Large intestine (tissue), 12 donors: ENCODE data around the gene CA12. TPM values are rescaled to one million over a fixed set of nuclear protein-coding genes. Genes with fewer than 3 reads are reported as not detected.

ENCODE experiments used
- DNase-seq, 2 donors: peaks; one replicate each; pipeline versions ENCODE4 v3.0.0 to v3.0.0-alpha.2; 2013
- H3K27ac ChIP-seq: one replicate; pipeline ENCODE4 v1.5.1; 2013; ENCODE audit warnings: low read length
- H3K27me3 ChIP-seq: 2 replicates; pipeline ENCODE4 v1.6.1; 2013; ENCODE audit warnings: low read length; ENCODE audit not compliant: control insufficient read depth, insufficient read depth
- H3K36me3 ChIP-seq: 2 replicates; pipeline ENCODE4 v1.6.1; 2013; ENCODE audit warnings: low read length; ENCODE audit not compliant: control insufficient read depth, insufficient read depth
- H3K4me1 ChIP-seq: one replicate; pipeline ENCODE4 v1.6.1; 2013; ENCODE audit warnings: low read length; ENCODE audit not compliant: control insufficient read depth, insufficient read depth
- H3K4me3 ChIP-seq: one replicate; pipeline ENCODE4 v1.5.1; 2013; ENCODE audit warnings: low read length
- H3K9me3 ChIP-seq: one replicate; pipeline ENCODE4 v1.6.1; 2013; ENCODE audit warnings: mild to moderate bottlenecking, low read depth, low read length, moderate library complexity; ENCODE audit not compliant: control insufficient read depth
- WGBS: methylation state at CpG from one replicate; pipeline ENCODE4 v1.1.5; 2013; ENCODE audit warnings: low lambda C conversion rate; ENCODE audit not compliant: insufficient coverage; 5-methylcytosine and 5-hydroxymethylcytosine counted together
- long read RNA-seq, 11 donors: transcript quantifications; one replicate each; lab custom pipeline, GENCODE V29; 2026
- polyA plus RNA-seq: library from polyadenylated mRNA; unstranded; fragments of 120-200 nt; gene quantifications from one replicate; pipeline ENCODE4 v1.2.1, GENCODE V29; 2013

CA12 gene
- 1.0 TPM for polyA plus RNA-seq
- long read RNA-seq, donor 1, full-length matches to known transcripts = 1 of 1 reads
- long read RNA-seq, donor 1, partial matches to known transcripts = 0 of 1 reads
- long read RNA-seq, donor 1, other reads (novel, unspliced or antisense) = 0 of 1 reads
- long read RNA-seq, donor 2 = 0 reads
- long read RNA-seq, donor 3 = 0 reads
- long read RNA-seq, donor 4 = 0 reads
- long read RNA-seq, donor 5, full-length matches to known transcripts = 5 of 5 reads
- long read RNA-seq, donor 5, partial matches to known transcripts = 0 of 5 reads
- long read RNA-seq, donor 5, other reads (novel, unspliced or antisense) = 0 of 5 reads
- long read RNA-seq, donor 6 = 0 reads
- long read RNA-seq, donor 7, full-length matches to known transcripts = 6 of 6 reads
- long read RNA-seq, donor 7, partial matches to known transcripts = 0 of 6 reads
- long read RNA-seq, donor 7, other reads (novel, unspliced or antisense) = 0 of 6 reads
- long read RNA-seq, donor 8, full-length matches to known transcripts = 2 of 2 reads
- long read RNA-seq, donor 8, partial matches to known transcripts = 0 of 2 reads
- long read RNA-seq, donor 8, other reads (novel, unspliced or antisense) = 0 of 2 reads
- long read RNA-seq, donor 9 = 0 reads
- long read RNA-seq, donor 10 = 0 reads
- long read RNA-seq, donor 11 = 0 reads

GRCh38 chr15:63381301-63382204 lies at the start of gene CA12:
CA12 (minus strand) TSS chr15:63381846; CDS start chr15:63381720, 126 bp downstream.
- DNase-seq = peak; percentile 61 to 78
- Histone ChIP-seq H3K27me3 (peaks cover 16% of the 10 kb centered on the region), H3K27ac (no peak within 1 kb of the TSS), H3K4me3 (peak within 1 kb of the TSS; percentile 46), H3K4me1 (peaks cover 23% of the 10 kb centered on the region), H3K9me3 (no peaks in the 10 kb centered on the region), H3K36me3 (no peaks in the 10 kb centered on the region)
- WGBS = no CpG with 5 or more reads among the region's 58 CpGs

- Histone ChIP-seq H3K9me3 (no peaks in the 10 kb centered on the region), H3K4me1 (no peaks in the 10 kb centered on the region), H3K27ac (no peak overlapping the region), H3K36me3 (no peaks in the 10 kb centered on the region), H3K4me3 (no peak overlapping the region), H3K27me3 (no peaks in the 10 kb centered on the region)
- DNase-seq = no peak
- 0% methylated on average over 2 of the region's 6 CpGs for WGBS
Observed at GRCh38 chr15:63430766-63431451, 49.3 kb upstream of the CA12 start.

- Histone ChIP-seq H3K4me1 (no peaks in the 10 kb centered on the region), H3K36me3 (no peaks in the 10 kb centered on the region), H3K9me3 (no peaks in the 10 kb centered on the region), H3K27me3 (no peaks in the 10 kb centered on the region), H3K4me3 (no peak overlapping the region), H3K27ac (no peak overlapping the region)
- DNase-seq = no peak
- WGBS = no CpG with 5 or more reads among the region's 2 CpGs
Observed at GRCh38 chr15:63426552-63426951, 44.9 kb upstream of the CA12 start.

GRCh38 chr15:63425426-63425985 lies 43.9 kb upstream of the CA12 start:
- no peak overlapping the region for H3K27ac ChIP-seq
- H3K36me3 ChIP-seq = no peaks in the 10 kb centered on the region
- no peak for DNase-seq
- no peak overlapping the region for H3K4me3 ChIP-seq
- H3K27me3 ChIP-seq = no peaks in the 10 kb centered on the region
- WGBS = 80% methylated on average over 2 of the region's 2 CpGs
- peaks cover 5% of the 10 kb centered on the region for H3K4me1 ChIP-seq
- no peaks in the 10 kb centered on the region for H3K9me3 ChIP-seq

- Histone ChIP-seq H3K4me1 (peaks cover 5% of the 10 kb centered on the region), H3K4me3 (no peak overlapping the region), H3K27ac (no peak overlapping the region), H3K27me3 (no peaks in the 10 kb centered on the region), H3K36me3 (no peaks in the 10 kb centered on the region), H3K9me3 (no peaks in the 10 kb centered on the region)
- 87% methylated on average over 6 of the region's 10 CpGs for WGBS
- DNase-seq = no peak
Observed at GRCh38 chr15:63422891-63423590, 41.4 kb upstream of the CA12 start.

GRCh38 chr15:63421433-63421832 lies 39.8 kb upstream of the CA12 start:
- H3K9me3 ChIP-seq = no peaks in the 10 kb centered on the region
- DNase-seq = no peak
- WGBS = no CpG with 5 or more reads among the region's 3 CpGs
- peaks cover 5% of the 10 kb centered on the region for H3K4me1 ChIP-seq
- no peak overlapping the region for H3K4me3 ChIP-seq
- no peak overlapping the region for H3K27ac ChIP-seq
- no peaks in the 10 kb centered on the region for H3K27me3 ChIP-seq
- no peaks in the 10 kb centered on the region for H3K36me3 ChIP-seq

GRCh38 chr15:63420333-63420747 lies 38.7 kb upstream of the CA12 start:
- DNase-seq = peak; percentile 49 to 77
- Histone ChIP-seq H3K9me3 (no peaks in the 10 kb centered on the region), H3K36me3 (no peaks in the 10 kb centered on the region), H3K4me1 (peaks cover 5% of the 10 kb centered on the region), H3K27me3 (no peaks in the 10 kb centered on the region), H3K27ac (peak overlapping the region; percentile 6), H3K4me3 (no peak overlapping the region)
- no CpG with 5 or more reads among the region's 5 CpGs for WGBS

- no peaks in the 10 kb centered on the region for H3K9me3 ChIP-seq
- no peak overlapping the region for H3K27ac ChIP-seq
- no peak overlapping the region for H3K4me3 ChIP-seq
- no peaks in the 10 kb centered on the region for H3K36me3 ChIP-seq
- H3K27me3 ChIP-seq = no peaks in the 10 kb centered on the region
- WGBS = no CpG with 5 or more reads among the region's 8 CpGs
- H3K4me1 ChIP-seq = peaks cover 5% of the 10 kb centered on the region
- DNase-seq = no peak
Observed at GRCh38 chr15:63418811-63419210, 37.2 kb upstream of the CA12 start.

- Histone ChIP-seq H3K27me3 (no peaks in the 10 kb centered on the region), H3K36me3 (no peaks in the 10 kb centered on the region), H3K4me3 (no peak overlapping the region), H3K9me3 (no peaks in the 10 kb centered on the region), H3K27ac (no peak overlapping the region), H3K4me1 (peaks cover 5% of the 10 kb centered on the region)
- no peak for DNase-seq
- 100% methylated on average over 1 of the region's 4 CpGs for WGBS
Observed at GRCh38 chr15:63417721-63418120, 36.1 kb upstream of the CA12 start.
